Measurements from ENCODE around the gene SDK2.

- TF ChIP-seq CTCF (IDR thresholded peaks at IDR 0.05): no peak
- no peak for TF ChIP-seq POLR2A (IDR thresholded peaks at IDR 0.05)
These were observed 278.2 kb downstream of the SDK2 start for GRCh38 chr17:73365906-73366623.

Data from thyroid gland (tissue), 4 donors.